Mesenteric fat pad (tissue), 1 donor: ENCODE results near the gene KAZN. TPM values are rescaled to one million over a fixed set of nuclear protein-coding genes. Genes with fewer than 3 reads are reported as not detected.

Source experiments
- DNase-seq: peaks from one replicate; pipeline ENCODE4 v3.0.0-alpha.2; 2020; ENCODE audit warnings: low spot score
- total RNA-seq: library from RNA; stranded (reverse); fragmentation: NEBNext Ultra II Directional; extraction: Animal tissue kit (Norgen Biotek cat#: 25700); gene quantifications from one replicate; pipeline ENCODE4 v1.2.1, GENCODE V29; 2021
- donor health status: DM: yes; HTN: yes; CAD: no.

KAZN gene
- total RNA-seq, 1 donor from 2014 or later: 26.9 TPM

- no peak for DNase-seq
Measured at GRCh38 chr1:14925336-14926136, 327.1 kb downstream of the KAZN start.

- no peak for DNase-seq
Measured at GRCh38 chr1:14926229-14926628, 327.7 kb downstream of the KAZN start.

- DNase-seq: no peak
Measured at GRCh38 chr1:14926818-14927575, 328.5 kb downstream of the KAZN start.

- DNase-seq: no peak
Measured at GRCh38 chr1:14928412-14928811, 329.9 kb downstream of the KAZN start.

- DNase-seq: no peak
Measured at GRCh38 chr1:14928886-14929546, 330.5 kb downstream of the KAZN start.

- no peak for DNase-seq
Measured at GRCh38 chr1:14929547-14930246, 331.2 kb downstream of the KAZN start.

GRCh38 chr1:14930247-14930965 is 331.9 kb downstream of the KAZN start:
- DNase-seq: no peak

- DNase-seq: no peak
Measured at GRCh38 chr1:14932034-14932638, 333.7 kb downstream of the KAZN start.

GRCh38 chr1:14934867-14935266 is 336.4 kb downstream of the KAZN start:
- DNase-seq: no peak

- DNase-seq: no peak
Measured at GRCh38 chr1:14936815-14937214, 338.3 kb downstream of the KAZN start.

- no peak for DNase-seq
Measured at GRCh38 chr1:14937288-14937949, 338.9 kb downstream of the KAZN start.

- no peak for DNase-seq
Measured at GRCh38 chr1:14939527-14940284, 341.2 kb downstream of the KAZN start.

- DNase-seq: no peak
Measured at GRCh38 chr1:14940285-14940870, 341.9 kb downstream of the KAZN start.

GRCh38 chr1:14941864-14942263 is 343.4 kb downstream of the KAZN start:
- DNase-seq: no peak

- no peak for DNase-seq
Measured at GRCh38 chr1:14944471-14944985, 346.0 kb downstream of the KAZN start.

- DNase-seq: no peak
Measured at GRCh38 chr1:14945132-14946010, 346.9 kb downstream of the KAZN start.

- DNase-seq: no peak
Measured at GRCh38 chr1:14946011-14946359, 347.5 kb downstream of the KAZN start.
